ENCODE results near the gene VIT. TPM values are rescaled to one million over a fixed set of nuclear protein-coding genes. Genes with fewer than 3 reads are reported as not detected.
A peak's percentile ranks its signal among the peaks of the same experiment; 100 is the strongest.

The VIT gene
- total RNA-seq, 1 donor from 2014 or later: not detected

GRCh38 chr2:36672199-36672598 is 24.3 kb upstream of the VIT start:
- DNase-seq (ENCODE audit: low read depth) (peak; percentile 49), FAIRE-seq (no peak)
- H3K4me3 ChIP-seq (ENCODE audit: low read depth, low read length): no peak overlapping the region
- no peaks in the 10 kb centered on the region for H3K27me3 ChIP-seq (ENCODE audit: control insufficient read depth, insufficient read depth, low read length)
- no peaks in the 10 kb centered on the region for H3K36me3 ChIP-seq (ENCODE audit: control insufficient read depth, insufficient read depth, low read length)
- peak; percentile 40 for TF ChIP-seq CTCF (IDR thresholded peaks at IDR 0.05; ENCODE audit: insufficient read depth, low read length, severe bottlenecking)

- no peak for FAIRE-seq
Measured at GRCh38 chr2:36675579-36676282, 20.8 kb upstream of the VIT start.

GRCh38 chr2:36676364-36676763 is 20.1 kb upstream of the VIT start:
- DNase-seq (ENCODE audit: low read depth) (no peak), FAIRE-seq (no peak)
- no peak overlapping the region for H3K4me3 ChIP-seq (ENCODE audit: low read depth, low read length)
- H3K27me3 ChIP-seq (ENCODE audit: control insufficient read depth, insufficient read depth, low read length): no peaks in the 10 kb centered on the region
- no peak for TF ChIP-seq CTCF (IDR thresholded peaks at IDR 0.05; ENCODE audit: insufficient read depth, low read length, severe bottlenecking)
- no peaks in the 10 kb centered on the region for H3K36me3 ChIP-seq (ENCODE audit: control insufficient read depth, insufficient read depth, low read length)

More at GRCh38 chr2:36675579-36676282, 20.8 kb upstream of the VIT start:
- H3K4me3 ChIP-seq (ENCODE audit: low read depth, low read length): no peak overlapping the region
- H3K36me3 ChIP-seq (ENCODE audit: control insufficient read depth, insufficient read depth, low read length): no peaks in the 10 kb centered on the region
- DNase-seq (ENCODE audit: low read depth): peak; percentile 72
- TF ChIP-seq CTCF (IDR thresholded peaks at IDR 0.05; ENCODE audit: insufficient read depth, low read length, severe bottlenecking): no peak
- H3K27me3 ChIP-seq (ENCODE audit: control insufficient read depth, insufficient read depth, low read length): no peaks in the 10 kb centered on the region

- no peak for FAIRE-seq
- no peaks in the 10 kb centered on the region for H3K27me3 ChIP-seq (ENCODE audit: control insufficient read depth, insufficient read depth, low read length)
Measured at GRCh38 chr2:36677386-36677785, 19.1 kb upstream of the VIT start.

GRCh38 chr2:36677996-36678605 is 18.4 kb upstream of the VIT start:
- DNase-seq (ENCODE audit: low read depth) (no peak), FAIRE-seq (no peak)
- no peak overlapping the region for H3K4me3 ChIP-seq (ENCODE audit: low read depth, low read length)
- no peaks in the 10 kb centered on the region for H3K27me3 ChIP-seq (ENCODE audit: control insufficient read depth, insufficient read depth, low read length)
- no peak for TF ChIP-seq CTCF (IDR thresholded peaks at IDR 0.05; ENCODE audit: insufficient read depth, low read length, severe bottlenecking)
- H3K36me3 ChIP-seq (ENCODE audit: control insufficient read depth, insufficient read depth, low read length): no peaks in the 10 kb centered on the region

More at GRCh38 chr2:36677386-36677785, 19.1 kb upstream of the VIT start:
- Histone ChIP-seq H3K36me3 (ENCODE audit: control insufficient read depth, insufficient read depth, low read length) (no peaks in the 10 kb centered on the region), H3K4me3 (ENCODE audit: low read depth, low read length) (no peak overlapping the region)
- no peak for TF ChIP-seq CTCF (IDR thresholded peaks at IDR 0.05; ENCODE audit: insufficient read depth, low read length, severe bottlenecking)
- no peak for DNase-seq (ENCODE audit: low read depth)
